ENCODE results near the gene VAX1. TPM values are rescaled to one million over a fixed set of nuclear protein-coding genes. Genes with fewer than 3 reads are reported as not detected.
A peak's percentile ranks its signal among the peaks of the same experiment; 100 is the strongest.

The VAX1 gene
- total RNA-seq, 1 experiment from 2014 or later, result not detected

- Histone ChIP-seq H3K27ac (ENCODE audit: insufficient read length, low read depth, low read length) (no peak overlapping the region), H2AK5ac (ENCODE audit: insufficient read length, low read length) (no peak overlapping the region), H3K56ac (ENCODE audit: insufficient read length, low read depth, low read length) (no peak overlapping the region), H3K9me3 (ENCODE audit: control insufficient read depth, low read depth, low read length) (no peaks in the 10 kb centered on the region), H2BK5ac (ENCODE audit: insufficient read length, low read length) (no peak overlapping the region), H2AFZ (ENCODE audit: low read length) (no peak overlapping the region), H3K4ac (ENCODE audit: low read depth, low read length) (no peak overlapping the region), H3K14ac (ENCODE audit: insufficient read depth, low read length) (no peak overlapping the region), H3K9ac (ENCODE audit: extremely low read depth, insufficient read length, low read length) (no peak overlapping the region), H2BK20ac (ENCODE audit: low read depth, low read length, poor library complexity, severe bottlenecking) (no peak overlapping the region), H4K91ac (ENCODE audit: insufficient read length, low read depth, low read length) (no peak overlapping the region), H3K23ac (ENCODE audit: insufficient read length, low read depth, low read length) (no peak overlapping the region), H3K79me2 (ENCODE audit: insufficient read depth, low read length) (no peaks in the 10 kb centered on the region), H3K4me2 (ENCODE audit: insufficient read depth, insufficient read length, low read length) (no peak overlapping the region), H3K27me3 (ENCODE audit: insufficient read depth, low read length) (no peaks in the 10 kb centered on the region), H2BK12ac (ENCODE audit: insufficient read length, low read depth, low read length) (no peak overlapping the region), H3K4me1 (ENCODE audit: insufficient read depth, low read length) (0 out of 2 replicates have a peak, but pooled peaks cover 3% of the 10 kb centered on the region), H4K5ac (ENCODE audit: insufficient read length, low read depth, low read length) (no peak overlapping the region), H3K79me1 (ENCODE audit: insufficient read depth, low read depth, low read length, poor library complexity, severe bottlenecking) (no peaks in the 10 kb centered on the region), H4K8ac (replicated peaks; ENCODE audit: insufficient read length, low read depth, low read length) (no peak overlapping the region), H3K18ac (ENCODE audit: insufficient read length, low read depth, low read length) (no peak overlapping the region), H2BK15ac (ENCODE audit: low read depth, low read length) (no peak overlapping the region), H2BK120ac (ENCODE audit: low read depth, low read length, poor library complexity, severe bottlenecking) (no peak overlapping the region), H3T11ph (ENCODE audit: low read length) (no peak overlapping the region), H3K23me2 (ENCODE audit: insufficient read length, low read depth, low read length, poor library complexity, severe bottlenecking) (no peaks in the 10 kb centered on the region), H4K20me1 (ENCODE audit: control insufficient read depth, insufficient read depth, insufficient read length) (no peaks in the 10 kb centered on the region)
- DNase-seq, result peak; percentile 46
- Mint-ChIP-seq H3K9me3 (no peaks in the 10 kb centered on the region), H3K4me1 (peaks cover 33 to 41% of the 10 kb centered on the region in 2 experiments), H3K36me3 (ENCODE audit: insufficient read depth in 1 of 3, low read depth in 3 of 3) (no peaks in the 10 kb centered on the region), H3K4me3 (no peak overlapping the region), H3K27ac (no peak overlapping the region), H3K27me3 (ENCODE audit: low read depth) (peaks cover 42% of the 10 kb centered on the region)
- no peak for TF ChIP-seq CTCF (conservative IDR thresholded peaks at IDR 0.05)
- no CpG with 5 or more reads among the region's 9 CpGs for WGBS (ENCODE audit: extremely low coverage, insufficient read length, low lambda C conversion rate)
These were observed 43.2 kb downstream of the VAX1 start for GRCh38 chr10:117094856-117095255.
